ENCODE measurements around the gene SELPLG.

Gene SELPLG

GRCh38 chr12:108599948-108600701 lies 33.6 kb downstream of the SELPLG start:
- DNase-seq (ENCODE audit: low spot score in 2 of 2) (no peak), ATAC-seq (replicated peaks; ENCODE audit: extremely low read depth, poor library complexity, severe bottlenecking) (no peak)
- no peaks in the 10 kb centered on the region for H3K9me3 Mint-ChIP-seq
- no peaks in the 10 kb centered on the region for H3K4me1 Mint-ChIP-seq
- H3K36me3 Mint-ChIP-seq (ENCODE audit: insufficient read depth) = no peaks in the 10 kb centered on the region
- no peaks in the 10 kb centered on the region for H3K27me3 Mint-ChIP-seq
- no peak overlapping the region for H3K4me3 Mint-ChIP-seq
- no peak overlapping the region for H3K27ac Mint-ChIP-seq (ENCODE audit: low read depth)

- no peak overlapping the region for H3K4me3 Mint-ChIP-seq
- no peak for DNase-seq (ENCODE audit: low spot score in 2 of 2)
- no peak for ATAC-seq (replicated peaks; ENCODE audit: extremely low read depth, poor library complexity, severe bottlenecking)
- no peaks in the 10 kb centered on the region for H3K36me3 Mint-ChIP-seq (ENCODE audit: insufficient read depth)
- H3K9me3 Mint-ChIP-seq = no peaks in the 10 kb centered on the region
- H3K27me3 Mint-ChIP-seq = no peaks in the 10 kb centered on the region
- no peak overlapping the region for H3K27ac Mint-ChIP-seq (ENCODE audit: low read depth)
- H3K4me1 Mint-ChIP-seq = no peaks in the 10 kb centered on the region
Observed at GRCh38 chr12:108599541-108599940, 34.2 kb downstream of the SELPLG start.

- ATAC-seq (replicated peaks; ENCODE audit: extremely low read depth, poor library complexity, severe bottlenecking) = no peak
- H3K27ac Mint-ChIP-seq (ENCODE audit: low read depth) = no peak overlapping the region
- no peak for DNase-seq (ENCODE audit: low spot score in 2 of 2)
Observed at GRCh38 chr12:108598553-108599250, 35.0 kb downstream of the SELPLG start.

GRCh38 chr12:108597559-108598471 lies 35.9 kb downstream of the SELPLG start, which contains the start of gene TMEM119:
TMEM119 (minus strand) TSS chr12:108598084; CDS start chr12:108592383, 5,701 bp downstream.
- Mint-ChIP-seq H3K4me3 (no peak within 1 kb of the TSS), H3K9me3 (no peaks in the 10 kb centered on the region), H3K36me3 (ENCODE audit: insufficient read depth) (no peaks in the 10 kb centered on the region), H3K27me3 (no peaks in the 10 kb centered on the region), H3K27ac (ENCODE audit: low read depth) (no peak within 1 kb of the TSS), H3K4me1 (no peaks in the 10 kb centered on the region)
- no peak for ATAC-seq (replicated peaks; ENCODE audit: extremely low read depth, poor library complexity, severe bottlenecking)
- DNase-seq (ENCODE audit: low spot score in 2 of 2) = no peak

More at GRCh38 chr12:108598553-108599250, 35.0 kb downstream of the SELPLG start:
- Mint-ChIP-seq H3K36me3 (ENCODE audit: insufficient read depth) (no peaks in the 10 kb centered on the region), H3K27me3 (no peaks in the 10 kb centered on the region), H3K4me3 (no peak overlapping the region), H3K9me3 (no peaks in the 10 kb centered on the region), H3K4me1 (no peaks in the 10 kb centered on the region)

GRCh38 chr12:108596854-108597558 lies 36.7 kb downstream of the SELPLG start:
- no peaks in the 10 kb centered on the region for H3K4me1 Mint-ChIP-seq
- ATAC-seq (replicated peaks; ENCODE audit: extremely low read depth, poor library complexity, severe bottlenecking) (no peak), DNase-seq (ENCODE audit: low spot score in 2 of 2) (no peak)
- no peak overlapping the region for H3K4me3 Mint-ChIP-seq
- no peaks in the 10 kb centered on the region for H3K36me3 Mint-ChIP-seq (ENCODE audit: insufficient read depth)
- no peaks in the 10 kb centered on the region for H3K9me3 Mint-ChIP-seq
- no peak overlapping the region for H3K27ac Mint-ChIP-seq (ENCODE audit: low read depth)
- no peaks in the 10 kb centered on the region for H3K27me3 Mint-ChIP-seq

- no peak for DNase-seq (ENCODE audit: low spot score in 2 of 2)
- no peak for ATAC-seq (replicated peaks; ENCODE audit: extremely low read depth, poor library complexity, severe bottlenecking)
- Mint-ChIP-seq H3K4me1 (no peaks in the 10 kb centered on the region), H3K27me3 (no peaks in the 10 kb centered on the region), H3K27ac (ENCODE audit: low read depth) (no peak overlapping the region), H3K36me3 (ENCODE audit: insufficient read depth) (no peaks in the 10 kb centered on the region), H3K4me3 (no peak overlapping the region), H3K9me3 (no peaks in the 10 kb centered on the region)
Observed at GRCh38 chr12:108595711-108596647, 37.7 kb downstream of the SELPLG start.

- H3K27me3 Mint-ChIP-seq = no peaks in the 10 kb centered on the region
- no peaks in the 10 kb centered on the region for H3K4me1 Mint-ChIP-seq
- no peaks in the 10 kb centered on the region for H3K36me3 Mint-ChIP-seq (ENCODE audit: insufficient read depth)
- DNase-seq (ENCODE audit: low spot score in 2 of 2) (no peak), ATAC-seq (replicated peaks; ENCODE audit: extremely low read depth, poor library complexity, severe bottlenecking) (no peak)
- no peak overlapping the region for H3K4me3 Mint-ChIP-seq
- no peak overlapping the region for H3K27ac Mint-ChIP-seq (ENCODE audit: low read depth)
- no peaks in the 10 kb centered on the region for H3K9me3 Mint-ChIP-seq
Observed at GRCh38 chr12:108594960-108595710, 38.6 kb downstream of the SELPLG start.

GRCh38 chr12:108594323-108594903 lies 39.3 kb downstream of the SELPLG start:
- Mint-ChIP-seq H3K4me1 (no peaks in the 10 kb centered on the region), H3K4me3 (no peak overlapping the region), H3K9me3 (no peaks in the 10 kb centered on the region), H3K27me3 (no peaks in the 10 kb centered on the region), H3K27ac (ENCODE audit: low read depth) (no peak overlapping the region), H3K36me3 (ENCODE audit: insufficient read depth) (no peaks in the 10 kb centered on the region)
- ATAC-seq (replicated peaks; ENCODE audit: extremely low read depth, poor library complexity, severe bottlenecking) (no peak), DNase-seq (ENCODE audit: low spot score in 2 of 2) (no peak)

GRCh38 chr12:108592033-108592909 lies 41.4 kb downstream of the SELPLG start:
- Mint-ChIP-seq H3K9me3 (no peaks in the 10 kb centered on the region), H3K36me3 (ENCODE audit: insufficient read depth) (no peaks in the 10 kb centered on the region), H3K4me3 (no peak overlapping the region), H3K27ac (ENCODE audit: low read depth) (no peak overlapping the region), H3K27me3 (no peaks in the 10 kb centered on the region), H3K4me1 (no peaks in the 10 kb centered on the region)
- no peak for DNase-seq (ENCODE audit: low spot score in 2 of 2)
- no peak for ATAC-seq (replicated peaks; ENCODE audit: extremely low read depth, poor library complexity, severe bottlenecking)

All from central memory CD8-positive, alpha-beta T cell (primary cell).